GM21367 (cell line): ENCODE data around the gene MPPED1.

Experiments
- ATAC-seq: cut with Tn5 transposase; IDR thresholded peaks from one replicate; pipeline ENCODE4 v1.9.1; 2021; ENCODE audit not compliant: unreplicated experiment

MPPED1 gene

GRCh38 chr22:43392385-43392989 lies 19.3 kb upstream of the MPPED1 start:
- no peak for ATAC-seq

- ATAC-seq, result no peak
Observed at GRCh38 chr22:43393132-43393843, 18.5 kb upstream of the MPPED1 start.

DNA sequence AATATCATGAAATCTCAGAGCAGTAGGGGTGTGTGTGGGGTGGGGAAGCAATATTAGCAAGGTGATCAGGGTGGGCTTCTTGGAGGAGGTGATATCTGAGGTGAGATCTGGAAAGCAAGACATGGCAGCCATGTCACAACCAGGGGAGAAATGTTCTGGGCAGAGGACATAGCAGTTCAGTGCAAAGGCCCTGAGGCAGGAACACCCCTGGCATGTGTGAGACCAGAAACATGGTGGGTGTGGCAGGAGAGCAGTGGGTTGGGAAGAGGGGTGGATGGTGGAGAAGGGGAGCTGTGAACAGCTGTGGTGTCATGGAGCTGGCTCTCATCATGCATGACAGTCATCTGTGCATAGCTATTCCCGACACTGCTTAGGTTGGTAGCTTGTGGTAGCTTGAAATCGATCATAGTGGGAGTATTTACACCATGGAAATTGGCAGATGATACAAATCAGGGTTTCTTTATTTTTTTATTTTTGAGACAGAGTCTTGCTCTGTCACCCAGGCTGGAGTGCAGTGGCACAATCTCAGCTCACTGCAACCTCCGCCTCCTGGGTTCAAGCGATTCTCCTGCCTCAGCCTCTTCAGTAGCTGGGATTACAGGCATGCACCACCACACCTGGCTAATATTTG lies 17.9 kb upstream of the MPPED1 start:
- ATAC-seq, result no peak

DNA sequence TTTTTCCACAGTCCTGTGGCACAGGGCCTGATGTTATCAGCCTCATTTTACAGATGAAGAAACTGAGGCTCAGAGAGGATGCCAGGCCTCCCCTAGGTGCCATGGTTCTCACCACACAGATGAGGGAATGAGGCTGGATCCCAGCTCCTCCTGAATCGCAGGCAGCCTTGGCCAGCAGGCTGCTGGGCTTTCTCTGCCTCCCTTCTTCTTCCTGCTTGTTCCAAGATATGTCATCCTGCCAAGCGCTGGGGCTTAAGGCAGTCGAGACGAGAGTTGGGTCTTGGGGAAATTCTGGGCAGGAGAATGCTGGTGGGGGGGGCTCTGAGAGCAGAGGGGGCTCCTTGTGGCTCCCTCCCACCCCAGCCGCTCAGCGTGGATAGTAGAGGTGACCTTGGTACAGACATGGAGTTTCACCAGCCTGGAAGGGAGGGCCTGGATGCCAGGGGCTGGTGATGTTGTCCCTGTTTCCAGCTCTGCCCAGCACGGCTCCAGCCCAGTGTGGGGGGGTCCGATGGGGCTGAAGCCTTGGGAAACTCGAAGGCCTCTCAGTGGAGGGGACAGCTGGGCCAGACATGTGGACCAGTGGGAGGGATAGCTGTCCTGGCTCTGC lies 16.6 kb upstream of the MPPED1 start:
- ATAC-seq, result no peak

GRCh38 chr22:43396321-43396933 lies 15.4 kb upstream of the MPPED1 start:
- ATAC-seq, result no peak

GRCh38 chr22:43396934-43397457 lies 14.8 kb upstream of the MPPED1 start:
- ATAC-seq, result no peak

DNA sequence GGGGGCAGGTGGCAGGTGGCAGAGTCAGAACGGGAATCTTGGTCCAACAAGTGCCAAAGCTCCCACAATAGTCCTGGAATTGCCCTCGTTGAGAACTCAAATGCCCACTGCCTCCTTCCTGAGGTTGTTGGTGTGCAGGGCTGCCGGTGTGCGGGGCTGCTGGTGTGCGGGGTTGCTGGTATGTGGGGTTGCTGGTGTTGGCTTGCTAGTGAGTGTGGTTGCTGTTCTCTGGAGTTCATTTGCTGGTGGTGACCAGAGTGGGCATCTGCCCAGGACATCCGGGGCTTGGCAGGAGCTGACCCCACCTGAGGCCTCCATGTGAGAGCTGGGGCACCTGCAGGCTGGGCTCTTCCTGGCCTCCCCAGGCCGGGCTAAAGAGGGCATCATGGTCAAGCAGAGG lies 14.0 kb upstream of the MPPED1 start:
- ATAC-seq, result no peak

GRCh38 chr22:43398246-43398645 lies 13.6 kb upstream of the MPPED1 start:
- ATAC-seq, result no peak

- ATAC-seq, result no peak
Observed at GRCh38 chr22:43398910-43399309, 12.9 kb upstream of the MPPED1 start.

DNA sequence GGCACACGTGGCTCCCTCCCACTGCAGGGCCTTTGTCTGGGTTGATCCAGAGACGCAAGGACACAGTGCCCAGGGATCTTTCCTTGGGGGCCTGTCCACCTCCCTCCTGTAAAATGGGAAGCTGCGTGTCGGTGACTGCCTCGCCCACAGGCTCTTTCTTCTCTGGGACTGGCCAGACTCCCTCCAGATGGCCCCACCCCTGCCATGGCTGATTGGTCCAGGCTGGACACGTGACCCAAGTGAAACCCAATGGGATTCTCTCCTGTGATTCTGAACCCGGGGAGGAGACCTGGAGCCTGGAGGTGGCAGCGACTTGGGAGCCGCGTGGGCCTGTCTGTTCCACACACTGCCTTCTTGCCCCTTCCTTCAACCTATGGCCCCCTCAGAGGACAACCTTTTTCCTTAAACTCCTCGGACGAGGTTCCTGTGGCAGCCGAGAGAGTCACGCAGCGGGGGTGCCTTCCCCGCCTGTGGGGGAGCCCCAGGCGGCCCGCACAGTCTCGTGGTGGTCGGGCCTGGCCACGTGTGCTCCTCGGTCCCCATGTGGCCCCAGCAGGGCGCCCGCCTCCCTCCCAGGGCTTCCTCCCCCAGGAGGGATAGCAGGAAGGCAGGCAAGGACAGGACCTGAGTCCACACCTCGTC lies 12.4 kb upstream of the MPPED1 start:
- no peak for ATAC-seq

- ATAC-seq, result no peak
Observed at GRCh38 chr22:43399980-43400358, 11.8 kb upstream of the MPPED1 start.

DNA sequence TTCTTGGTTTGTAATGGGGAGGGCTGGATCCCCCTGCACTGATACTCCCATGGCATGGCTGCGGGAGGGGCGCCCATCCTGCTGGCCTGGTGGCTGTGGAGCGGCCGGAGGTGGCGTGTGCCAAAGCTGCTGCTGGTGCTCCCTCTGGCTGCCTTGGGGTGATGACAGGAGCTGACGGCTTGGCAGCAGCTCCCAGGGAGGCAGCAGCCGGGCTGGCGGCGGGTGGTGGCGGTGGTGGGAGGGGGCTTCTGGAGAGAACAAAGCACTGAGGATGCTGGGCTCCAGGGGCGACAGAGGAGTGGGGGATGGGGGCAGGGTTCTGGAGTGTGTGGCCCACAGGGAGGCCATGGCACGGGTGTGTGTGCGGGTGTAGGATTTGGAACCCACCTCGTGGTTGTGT lies 11.4 kb upstream of the MPPED1 start:
- ATAC-seq, result no peak

- no peak for ATAC-seq
Observed at GRCh38 chr22:43401233-43401632, 10.6 kb upstream of the MPPED1 start.

GRCh38 chr22:43401661-43402060 lies 10.2 kb upstream of the MPPED1 start:
- no peak for ATAC-seq

DNA sequence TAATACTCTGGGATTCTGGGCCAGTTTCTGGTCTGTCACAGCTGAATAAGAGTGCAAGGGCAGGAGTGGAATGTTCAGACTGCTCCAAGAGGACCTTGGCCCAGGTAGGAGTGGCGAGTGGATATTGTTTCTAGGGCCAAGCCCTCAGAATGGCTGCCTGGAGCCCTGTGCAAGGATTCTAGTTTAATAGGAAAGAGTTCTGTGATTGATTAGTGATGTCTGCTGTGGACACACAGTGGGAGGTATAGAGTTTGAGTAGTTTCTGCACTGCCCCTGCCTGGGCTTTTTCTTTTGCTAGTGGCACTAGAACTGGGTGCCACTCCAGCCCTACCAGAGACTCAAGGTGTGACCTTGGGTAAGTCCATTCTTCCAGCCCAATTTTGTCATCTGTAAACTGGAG lies 9.7 kb upstream of the MPPED1 start:
- no peak for ATAC-seq

- no peak for ATAC-seq
Observed at GRCh38 chr22:43404673-43405385, 7.0 kb upstream of the MPPED1 start.

DNA sequence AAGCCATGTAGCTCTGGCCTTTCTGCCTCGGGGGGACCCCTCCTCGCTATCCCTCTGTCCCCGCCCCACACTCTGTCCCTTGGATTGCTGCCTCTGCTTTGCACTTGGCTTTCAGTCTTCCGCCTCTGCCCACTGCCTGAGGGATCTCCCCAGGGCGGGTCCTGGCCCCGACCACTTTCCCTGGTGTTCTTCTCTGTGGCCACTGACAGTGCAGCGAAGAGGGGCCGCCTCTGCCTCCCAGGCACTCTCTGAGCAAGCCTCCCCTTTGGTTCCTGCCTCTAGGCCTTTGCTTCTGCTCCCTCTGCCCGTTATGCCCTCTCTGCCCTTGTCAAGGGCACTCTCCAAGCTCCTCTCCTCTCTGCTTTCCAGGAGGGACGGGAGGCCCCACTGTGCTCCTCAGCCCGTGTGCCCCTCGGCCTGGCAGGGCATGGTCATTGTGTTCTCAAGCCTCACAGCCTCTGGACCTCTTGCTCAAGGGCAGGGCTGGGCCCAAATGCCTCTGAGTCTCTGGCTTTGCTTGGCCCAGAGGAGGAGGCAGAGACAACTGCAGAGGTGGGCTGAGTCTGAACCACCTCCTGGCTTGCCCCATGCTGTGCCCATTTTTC lies 5.5 kb upstream of the MPPED1 start:
- ATAC-seq, result no peak

DNA sequence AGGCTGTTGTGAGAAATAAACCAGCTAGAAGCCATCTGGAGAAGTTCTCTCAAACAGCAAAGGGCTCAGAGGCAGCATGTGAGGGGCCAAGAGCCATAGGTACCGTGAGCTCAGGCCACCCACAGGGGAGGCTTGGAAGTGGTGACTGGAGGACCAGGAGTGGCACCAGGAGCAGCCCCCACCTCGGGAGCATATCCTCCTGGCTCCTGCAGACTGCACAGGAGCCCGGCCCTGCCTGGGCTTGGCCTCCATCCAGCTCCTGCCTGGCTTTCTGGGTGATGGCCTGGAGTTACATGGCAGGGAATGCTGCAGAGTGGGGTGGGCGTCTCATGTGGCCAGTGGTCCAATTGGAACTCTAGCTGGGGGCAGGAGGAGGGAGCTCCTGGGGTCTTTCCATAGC lies 4.2 kb upstream of the MPPED1 start:
- ATAC-seq, result no peak

DNA sequence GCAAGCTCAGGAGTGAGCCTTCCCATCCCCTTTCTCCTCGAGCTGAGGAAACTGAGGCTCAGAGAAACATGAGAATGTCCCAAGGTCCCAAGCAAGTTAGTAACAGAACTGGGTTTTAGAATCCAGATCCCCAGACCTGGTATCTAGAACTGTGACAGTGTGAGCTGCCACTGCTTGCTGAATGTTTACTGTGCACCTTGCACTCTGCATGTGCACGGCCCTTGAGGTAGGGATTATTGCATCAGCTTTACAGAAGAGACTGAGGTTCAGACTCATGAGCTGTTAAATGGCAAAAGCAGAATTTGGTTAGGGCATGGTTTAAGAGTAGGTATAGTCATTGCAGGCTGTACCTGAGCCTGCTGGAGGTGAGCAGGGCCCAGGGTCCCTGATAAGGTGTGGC lies 3.8 kb upstream of the MPPED1 start:
- ATAC-seq, result no peak

DNA sequence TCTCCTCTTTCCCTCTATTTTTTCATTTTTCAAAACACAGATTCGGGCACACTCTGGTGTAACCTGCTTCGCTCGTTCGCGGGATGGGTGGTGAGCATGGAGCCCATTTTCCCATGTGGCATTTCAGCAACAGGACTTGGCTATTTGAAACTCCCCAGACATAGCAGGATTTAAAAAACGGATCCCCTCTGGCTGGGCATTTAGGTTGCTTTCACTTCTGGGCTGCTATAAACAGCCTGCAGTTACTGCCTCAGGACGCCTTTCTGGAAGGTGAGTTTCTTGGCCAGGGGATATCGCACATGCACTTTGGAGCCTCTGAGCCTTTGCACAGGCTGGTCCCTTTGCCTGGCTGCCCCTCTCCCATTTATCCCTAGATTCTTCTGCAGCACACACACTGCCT lies 2.8 kb upstream of the MPPED1 start:
- ATAC-seq, result no peak
